Mucosa of descending colon (tissue), 3 donors: Measurements from ENCODE around the gene ZDHHC17. TPM values are rescaled to one million over a fixed set of nuclear protein-coding genes. Genes with fewer than 3 reads are reported as not detected.

ENCODE experiments used
- ATAC-seq: fragments of 200-7000 bp; cut with Tn5 transposase; one replicate; pipeline ENCODE4 v1.9.1; 2020; ENCODE audit warnings: mild to moderate bottlenecking, moderate library complexity
- DNase-seq, 3 donors: peaks; one replicate each; pipeline ENCODE4 v3.0.0-alpha.2; 2020
- H3K36me3 ChIP-seq: fragments of 200-600 bp; one replicate; pipeline ENCODE4 v1.8.0; 2021; ENCODE audit warnings: low read depth, mild to moderate bottlenecking
- H3K4me1 ChIP-seq: fragments of 200-600 bp; one replicate; pipeline ENCODE4 v1.8.0; 2021; ENCODE audit warnings: low read depth, mild to moderate bottlenecking
- H3K4me3 ChIP-seq: fragments of 200-600 bp; one replicate; pipeline ENCODE4 v1.8.0; 2021; ENCODE audit warnings: mild to moderate bottlenecking
- H3K9me3 ChIP-seq: fragments of 200-600 bp; one replicate; pipeline ENCODE4 v1.8.0; 2021; ENCODE audit warnings: mild to moderate bottlenecking
- CTCF ChIP-seq: fragments of 200-600 bp; IDR thresholded peaks from one replicate; pipeline ENCODE4 v1.8.0; 2022; ENCODE audit warnings: antibody characterized with exemption, mild to moderate bottlenecking
- intact Hi-C, 2 donors: fragments of 100-400 bp; cut with DNase I in 1 of 2; cut with micrococcal nuclease in 1 of 2; formaldehyde crosslinking; loops; one replicate each; pipeline versions ENCODE4 v1.11.0 to v1.11.1; 2022; cut with DNase I, micrococcal nuclease
- total RNA-seq, 3 donors: library from RNA; stranded (reverse); fragmentation: NEBNext Ultra II Directional in 2 of 3; extraction: Animal tissue kit (Norgen Biotek cat#: 25700) in 2 of 3; gene quantifications; one replicate each; pipeline versions ENCODE4 v1.2.1 to v1.2.4, GENCODE V29; 2021 to 2023
- donor health status: DM: no; HTN: no; CAD: no; lungs with moderate emphysema.
- donor health status: DM: no; HTN: no; CAD: no.
- donor health status: DM: no; HTN: yes; CAD: no.

The ZDHHC17 gene
- total RNA-seq, 3 donors from 2014 or later, result 17.4 to 39.0 (median 25.7) TPM

GRCh38 chr12:76810671-76811419, 46.9 kb downstream of the ZDHHC17 start:
- ATAC-seq (no peak), DNase-seq (no peak)
- no peak for TF ChIP-seq CTCF
- H3K4me1 ChIP-seq, result no peaks in the 10 kb centered on the region
- no peaks in the 10 kb centered on the region for H3K36me3 ChIP-seq
- no peaks in the 10 kb centered on the region for H3K9me3 ChIP-seq
- no peak overlapping the region for H3K4me3 ChIP-seq
- intact Hi-C loops, result no loop called here

DNA sequence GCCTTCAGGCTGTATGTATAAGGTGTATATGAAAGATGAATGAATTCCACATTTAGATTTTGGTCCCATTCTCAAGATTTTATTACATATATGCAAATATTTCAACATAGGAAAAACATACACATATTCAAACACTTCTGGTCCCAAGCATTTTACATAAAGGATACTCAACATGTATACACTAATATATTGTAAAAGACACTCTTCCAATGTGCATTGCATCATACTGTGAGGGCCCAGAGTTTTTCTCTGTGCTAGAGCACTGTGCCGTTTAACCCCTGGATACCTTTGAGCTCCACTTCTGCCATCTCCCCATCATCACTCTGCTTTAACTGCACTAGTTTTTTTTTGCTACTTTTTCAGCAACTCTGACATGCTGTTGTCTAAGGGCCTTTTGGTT, 48.1 kb downstream of the ZDHHC17 start:
- H3K4me3 ChIP-seq, result no peak overlapping the region
- DNase-seq, result no peak
- intact Hi-C loops, result no loop called here
- no peaks in the 10 kb centered on the region for H3K9me3 ChIP-seq
- ATAC-seq, result no peak
- no peak for TF ChIP-seq CTCF
- no peaks in the 10 kb centered on the region for H3K36me3 ChIP-seq
- no peaks in the 10 kb centered on the region for H3K4me1 ChIP-seq

GRCh38 chr12:76813265-76813664, 49.4 kb downstream of the ZDHHC17 start:
- H3K36me3 ChIP-seq, result no peaks in the 10 kb centered on the region
- TF ChIP-seq CTCF, result no peak
- ATAC-seq (no peak), DNase-seq (no peak)
- intact Hi-C loops, result no loop called here
- no peaks in the 10 kb centered on the region for H3K4me1 ChIP-seq
- H3K4me3 ChIP-seq, result no peak overlapping the region
- no peaks in the 10 kb centered on the region for H3K9me3 ChIP-seq

DNA sequence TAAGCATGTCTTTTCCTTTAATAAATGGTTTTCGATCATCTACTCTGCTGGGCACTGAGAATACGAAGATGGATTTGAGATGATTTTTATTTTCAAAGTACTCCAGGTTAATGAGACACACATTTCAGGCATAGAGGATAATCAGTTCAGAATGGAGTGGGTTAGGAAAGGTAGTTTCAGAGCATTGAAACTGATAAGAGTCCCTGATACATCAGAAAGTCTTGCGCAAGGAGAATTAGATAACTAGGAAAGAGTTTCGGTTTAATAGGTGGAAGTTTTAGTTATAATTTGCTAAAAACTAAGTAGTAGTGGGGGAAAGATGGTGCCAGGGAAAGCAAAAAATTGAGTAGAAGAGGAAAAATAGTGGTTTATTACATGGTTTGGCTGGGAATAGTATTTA, 50.1 kb downstream of the ZDHHC17 start:
- H3K4me1 ChIP-seq, result no peaks in the 10 kb centered on the region
- no peaks in the 10 kb centered on the region for H3K36me3 ChIP-seq
- intact Hi-C loops, result no loop called here
- no peak for TF ChIP-seq CTCF
- no peak for DNase-seq
- no peak for ATAC-seq
- no peaks in the 10 kb centered on the region for H3K9me3 ChIP-seq
- no peak overlapping the region for H3K4me3 ChIP-seq

DNA sequence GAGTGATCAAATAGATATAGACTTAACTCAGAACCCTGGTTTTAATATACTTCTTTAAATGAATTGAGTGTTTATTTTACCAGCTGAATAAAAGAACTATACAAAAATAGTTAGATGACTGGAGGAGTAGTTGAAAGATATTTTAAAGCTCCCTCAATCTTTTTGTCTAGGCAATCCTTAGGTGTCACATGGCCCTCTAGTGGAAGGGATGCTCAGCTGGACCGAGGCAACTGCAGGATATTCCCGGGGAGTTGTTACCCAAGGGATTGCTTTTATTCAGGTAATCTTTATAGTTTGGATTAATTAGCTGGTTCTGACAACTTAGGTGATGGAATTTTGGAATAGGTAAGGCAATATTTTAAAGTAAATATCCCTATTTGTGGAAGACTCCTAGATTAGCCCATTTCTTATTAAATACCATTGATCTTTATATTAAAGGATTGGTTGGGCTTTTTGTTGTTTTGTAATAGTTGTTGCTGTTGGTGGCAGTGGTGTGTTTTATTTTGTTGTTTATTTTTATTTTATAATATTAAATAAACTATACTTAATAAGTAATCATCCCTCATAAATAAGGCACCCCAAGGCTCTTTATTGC, 57.1 kb downstream of the ZDHHC17 start:
- DNase-seq (peak in 2 of 3 donors; percentile 30 to 37), ATAC-seq (peak; percentile 38)
- Histone ChIP-seq H3K36me3 (no peaks in the 10 kb centered on the region), H3K4me3 (no peak overlapping the region), H3K4me1 (no peaks in the 10 kb centered on the region), H3K9me3 (no peaks in the 10 kb centered on the region)
- TF ChIP-seq CTCF, result peak; percentile 21
- intact Hi-C loops, result no loop called here
